Iris pigment epithelial cell (primary cell): ENCODE data around the gene EXOC3L1.

ENCODE experiments used
- DNase-seq: peaks from one replicate; pipeline ENCODE4 v3.0.0-alpha.2; 2011; ENCODE audit warnings: low read depth

EXOC3L1 gene

DNA sequence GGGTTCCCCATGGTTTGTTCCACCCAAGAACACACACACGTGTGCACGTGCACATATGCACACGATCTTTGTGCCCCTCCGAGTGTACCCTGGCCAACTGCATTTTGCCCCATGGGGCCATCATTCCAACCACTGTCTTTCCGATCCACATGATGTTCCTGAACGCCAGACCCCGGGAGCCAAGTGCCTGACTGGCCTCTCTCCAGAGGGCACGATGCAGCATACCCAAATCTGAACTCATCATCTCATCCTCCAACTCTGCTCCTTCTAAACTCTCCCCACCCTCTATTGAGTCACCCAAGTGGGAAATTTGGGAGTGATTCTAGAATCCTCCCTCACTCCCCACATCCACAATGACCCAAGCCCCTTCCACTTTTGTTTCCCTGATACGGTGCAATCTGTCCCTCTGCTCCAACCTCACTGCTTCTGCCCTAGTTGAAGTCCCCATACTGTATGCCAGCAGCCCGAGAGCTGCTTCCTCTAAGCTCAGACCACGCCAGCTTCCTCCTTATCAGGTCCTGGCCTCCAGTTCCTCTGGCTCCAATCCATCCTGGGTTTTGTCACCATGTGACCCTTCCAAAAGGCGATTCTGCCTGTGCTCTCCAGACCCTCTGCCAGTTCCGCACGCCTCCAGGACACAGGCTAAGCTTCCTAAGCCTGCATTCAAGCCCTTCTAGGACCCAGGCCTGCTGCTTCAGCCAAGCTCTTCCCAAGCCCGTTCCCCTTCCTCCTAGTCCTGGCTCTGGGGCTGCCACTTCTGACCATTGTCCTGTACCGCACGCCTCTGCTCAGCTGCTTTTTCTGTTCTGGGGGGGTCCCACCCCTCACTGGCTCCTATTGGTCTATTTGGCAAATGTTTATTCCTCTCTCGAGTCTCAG is 26.9 kb upstream of the EXOC3L1 start:
- DNase-seq = no peak

DNA sequence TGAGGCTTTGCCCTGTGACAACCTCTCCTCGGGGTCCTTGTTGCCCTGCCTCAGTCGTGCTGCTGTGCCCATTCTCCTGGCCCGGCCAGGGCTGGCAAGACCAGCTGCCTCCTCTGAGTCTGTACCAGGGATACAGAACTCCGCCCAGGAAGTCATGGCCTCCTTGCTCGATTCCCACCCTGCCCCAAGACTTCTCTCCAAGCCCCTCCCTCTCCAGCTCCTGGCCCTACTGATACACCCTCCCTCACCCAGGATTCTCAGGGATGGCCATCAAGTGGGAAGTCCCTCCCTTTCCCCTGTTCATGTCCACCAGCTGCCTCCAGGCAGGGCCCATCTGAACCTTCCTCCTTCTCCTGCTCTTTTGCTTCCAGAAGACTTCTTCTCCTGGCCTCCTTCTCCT is 25.8 kb upstream of the EXOC3L1 start:
- DNase-seq = no peak

DNA sequence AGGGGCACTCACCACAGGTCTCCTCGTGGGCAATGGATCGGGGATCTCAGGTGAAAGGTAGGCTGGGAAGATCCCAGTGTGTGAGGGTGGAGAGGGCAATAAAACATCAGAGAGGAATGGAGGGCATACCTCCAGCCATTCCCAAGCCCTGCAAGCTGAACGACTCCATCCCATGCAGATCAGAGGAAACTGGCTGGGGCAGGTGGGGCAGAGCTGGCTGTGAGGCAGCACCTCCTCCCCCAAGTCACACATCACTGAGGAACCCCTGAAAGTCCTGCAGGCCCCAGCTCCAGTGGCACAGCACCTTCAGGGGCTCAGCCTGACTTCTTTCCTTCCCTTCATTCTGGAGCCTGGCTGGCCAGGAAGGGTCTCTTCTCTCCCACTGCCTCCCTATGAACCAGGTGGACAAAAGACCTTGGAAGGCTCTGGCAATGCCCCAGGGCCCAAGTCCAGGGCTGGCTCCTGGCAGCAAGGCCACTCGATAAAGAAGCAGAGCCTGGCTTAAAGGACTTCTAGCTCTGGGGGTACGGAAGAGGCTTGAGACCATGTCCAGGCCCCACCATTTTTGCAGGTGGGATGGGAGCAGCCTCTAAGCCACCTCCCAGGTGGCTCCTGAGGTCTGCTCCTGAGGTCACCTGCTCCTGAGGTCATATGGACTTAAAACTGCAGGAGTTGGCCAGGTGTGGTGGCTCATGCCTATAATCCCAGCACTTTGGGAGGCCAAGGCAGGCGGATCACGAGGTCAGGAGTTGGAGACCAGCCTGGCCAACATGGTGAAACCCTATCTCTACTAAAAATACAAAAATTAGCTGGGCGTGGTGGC is 23.5 kb upstream of the EXOC3L1 start:
- no peak for DNase-seq

DNA sequence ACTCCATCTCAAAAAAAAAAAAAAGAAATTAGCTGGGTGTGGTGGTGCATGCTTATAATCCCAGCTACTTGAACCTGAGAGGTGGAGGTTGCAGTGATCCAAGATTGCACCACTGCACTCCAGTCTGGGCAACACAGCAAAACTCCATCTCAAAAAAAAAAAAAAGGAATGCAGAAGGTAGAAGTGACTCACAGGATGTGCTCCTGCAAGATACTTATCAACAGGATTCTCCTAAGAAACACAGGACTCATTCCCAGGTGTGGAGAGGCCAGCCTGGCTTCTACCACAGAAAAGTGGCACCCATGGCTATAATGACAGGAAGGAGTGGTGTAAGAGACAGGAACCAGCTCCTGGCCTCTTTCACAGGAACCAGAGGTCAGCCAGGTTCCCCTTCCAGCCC is 22.8 kb upstream of the EXOC3L1 start:
- no peak for DNase-seq

DNA sequence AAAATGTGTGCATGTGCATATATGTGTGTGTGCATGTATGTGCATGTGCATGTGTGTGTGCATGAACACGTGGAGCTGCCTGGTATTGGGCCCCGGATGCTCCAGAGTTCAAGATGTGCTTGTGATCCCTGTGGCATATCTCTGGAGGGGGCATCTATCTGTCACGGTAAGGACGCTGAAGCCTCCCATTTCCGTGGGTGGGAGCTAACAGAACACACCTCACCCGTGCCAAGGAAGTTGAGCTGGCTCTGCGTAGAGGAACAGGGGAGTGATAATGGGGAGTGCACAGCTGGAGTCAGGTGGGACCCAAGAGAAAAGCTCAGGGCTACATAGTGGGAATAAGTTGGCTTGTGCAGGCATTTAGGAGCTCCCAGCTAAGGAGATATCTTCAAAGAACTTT is 21.7 kb upstream of the EXOC3L1 start:
- DNase-seq = no peak

DNA sequence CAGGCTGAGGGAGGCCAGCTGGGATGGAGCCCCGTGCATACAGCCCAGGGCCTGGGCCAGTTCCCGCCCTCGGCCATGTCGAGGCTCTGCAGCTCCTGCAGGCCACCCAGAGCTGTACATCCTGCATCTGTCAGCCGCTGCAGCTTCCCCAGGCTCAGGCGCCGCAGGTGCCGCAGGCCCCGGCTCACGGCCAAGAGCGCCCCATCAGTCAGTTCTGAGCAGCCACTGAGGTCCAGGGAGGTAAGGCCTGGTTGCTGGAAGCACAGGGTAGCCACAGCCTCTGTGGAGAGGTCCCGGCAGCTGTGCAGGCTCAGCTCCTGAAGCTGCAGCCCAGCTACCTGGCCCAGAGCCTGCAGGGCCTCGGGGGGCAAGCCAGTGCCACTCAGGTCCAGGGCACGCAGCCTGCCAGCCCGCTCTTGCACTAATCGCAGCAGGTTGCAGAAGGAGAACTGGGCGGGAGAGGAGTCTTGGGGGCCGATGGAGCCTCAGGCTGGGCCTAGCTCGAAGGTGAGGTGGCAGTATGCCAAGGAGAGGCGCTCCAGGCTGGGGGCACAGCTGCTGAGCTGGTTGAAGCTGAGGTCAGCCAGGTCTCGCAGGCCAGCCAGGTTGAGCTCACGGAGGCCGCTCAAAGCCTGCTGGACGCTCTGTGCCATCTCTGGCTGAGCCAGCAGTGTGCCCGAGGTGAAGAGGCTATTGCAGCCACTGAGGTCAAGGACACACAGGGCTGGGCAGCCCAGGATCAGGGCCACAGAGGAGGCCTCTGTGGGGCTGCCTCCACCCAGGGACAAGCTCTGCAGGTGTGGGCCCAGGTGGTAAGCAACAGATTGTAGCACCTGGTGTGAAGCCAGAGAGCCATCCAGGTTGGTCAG is 20.4 kb upstream of the EXOC3L1 start:
- no peak for DNase-seq

DNA sequence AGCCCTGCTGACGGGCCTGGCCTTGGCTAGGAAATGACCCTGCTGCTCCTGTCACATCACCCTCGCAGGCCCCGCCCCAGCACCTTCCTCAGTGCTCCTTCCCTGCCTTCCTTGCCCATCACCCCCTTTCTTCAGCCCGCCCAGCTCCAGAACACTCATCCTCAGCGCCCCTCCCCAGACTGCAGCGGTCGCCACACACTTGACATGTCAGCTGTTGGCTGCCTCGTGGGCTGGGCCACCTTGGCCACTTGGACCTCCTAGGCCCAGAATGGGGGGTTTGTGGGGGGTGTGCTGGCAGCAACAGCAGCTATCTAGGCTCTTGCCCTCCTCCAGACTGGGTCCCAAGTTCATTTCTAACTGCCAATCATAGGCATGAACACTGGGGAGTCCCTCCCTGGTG is 19.6 kb upstream of the EXOC3L1 start:
- DNase-seq = no peak

DNA sequence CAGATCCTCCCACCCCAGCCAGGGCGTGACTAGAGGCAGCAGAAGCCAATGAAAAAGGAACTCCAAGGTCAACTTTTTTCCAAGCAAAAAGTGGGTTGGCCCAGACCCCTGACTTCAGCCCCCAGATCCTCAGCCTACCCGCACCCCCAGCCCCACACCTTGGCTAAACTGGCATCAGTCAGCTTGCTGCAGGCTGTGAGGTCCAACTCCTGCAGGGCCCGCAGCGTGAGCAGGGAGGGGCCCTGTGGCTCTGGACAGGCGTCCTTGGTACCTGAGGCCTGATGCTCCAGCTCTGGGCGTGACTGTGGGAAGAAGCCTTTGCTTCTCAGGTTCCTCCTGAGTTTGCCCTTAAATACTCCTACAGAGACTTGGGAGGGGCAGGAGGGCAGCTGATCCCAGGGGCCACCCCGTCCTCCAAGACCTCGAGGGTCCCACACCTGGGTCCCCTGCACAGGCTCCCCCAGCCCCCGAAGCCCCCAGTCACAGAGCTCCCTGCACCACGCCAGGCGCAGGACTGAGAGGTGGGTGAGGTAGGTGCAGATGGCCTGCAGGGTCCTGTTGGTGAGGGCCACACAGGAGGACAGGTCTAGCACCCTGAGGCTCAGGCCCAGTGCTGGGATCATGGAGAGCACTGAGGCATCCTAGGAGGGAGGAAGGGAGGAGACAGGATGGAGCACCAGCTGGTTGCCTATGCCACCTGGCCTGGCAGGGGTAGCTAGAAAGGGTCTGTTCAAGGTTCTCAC is 18.4 kb upstream of the EXOC3L1 start:
- DNase-seq = no peak

DNA sequence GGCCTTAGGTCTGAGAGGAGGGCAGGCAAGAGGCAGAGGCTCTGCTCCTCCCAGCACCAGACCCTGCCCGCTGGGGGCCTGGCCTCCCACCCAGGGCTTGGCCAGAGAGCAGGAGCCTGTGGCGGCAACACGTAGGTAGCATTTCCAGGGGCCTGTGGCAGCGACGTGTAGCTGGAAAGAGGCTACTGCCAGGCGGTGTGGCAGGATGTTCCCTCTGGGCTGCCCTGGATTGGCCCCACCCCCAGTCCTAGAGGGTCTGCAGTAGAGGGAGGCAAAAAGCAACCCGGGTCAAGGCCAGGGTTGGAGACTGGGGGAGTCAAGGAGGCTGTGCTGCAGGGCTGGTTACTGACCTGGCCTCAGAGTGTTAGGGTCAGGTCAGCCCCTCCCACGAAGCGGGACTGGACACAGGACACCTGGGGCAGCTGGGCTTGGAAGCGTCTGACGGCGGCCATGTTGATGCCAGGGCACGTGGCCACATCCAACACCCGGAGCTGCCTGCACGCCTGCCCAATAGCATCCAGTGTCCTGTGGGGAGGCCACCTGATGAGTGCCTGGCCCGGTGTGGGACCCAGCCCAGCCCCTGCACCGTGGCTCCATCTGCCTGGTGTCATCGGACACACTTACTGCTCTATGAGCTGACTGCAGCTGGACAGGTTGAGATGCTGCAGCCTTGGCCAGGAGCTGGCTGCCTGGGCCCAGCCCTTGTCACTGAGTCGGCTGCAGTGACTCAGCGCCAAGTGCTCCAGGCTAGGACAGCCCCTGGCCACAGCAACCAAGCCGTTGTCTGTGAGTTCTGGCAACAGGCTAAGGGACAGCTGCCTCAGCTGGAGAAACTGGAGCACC is 17.5 kb upstream of the EXOC3L1 start:
- DNase-seq = peak; percentile 19

DNA sequence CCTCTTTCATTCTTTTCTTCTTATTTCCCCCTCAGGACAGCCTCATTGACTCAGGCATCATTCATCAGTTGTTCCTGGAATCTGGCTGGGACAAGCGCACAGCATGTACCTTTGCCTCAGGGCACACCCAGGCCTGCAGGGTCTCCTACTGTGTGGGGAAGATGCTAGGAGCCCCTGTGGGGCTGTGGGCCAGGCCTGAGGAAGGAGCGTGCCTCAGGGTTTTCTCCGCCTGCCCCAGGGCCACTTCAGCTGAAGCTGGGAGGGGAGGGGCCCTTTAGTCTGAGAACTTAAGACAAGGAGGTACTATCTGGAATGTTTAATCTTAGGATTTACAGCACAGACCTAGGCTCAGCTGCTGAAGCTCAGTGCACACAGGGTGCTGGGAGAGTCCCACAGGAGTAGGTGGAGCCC is 16.9 kb upstream of the EXOC3L1 start:
- no peak for DNase-seq

DNA sequence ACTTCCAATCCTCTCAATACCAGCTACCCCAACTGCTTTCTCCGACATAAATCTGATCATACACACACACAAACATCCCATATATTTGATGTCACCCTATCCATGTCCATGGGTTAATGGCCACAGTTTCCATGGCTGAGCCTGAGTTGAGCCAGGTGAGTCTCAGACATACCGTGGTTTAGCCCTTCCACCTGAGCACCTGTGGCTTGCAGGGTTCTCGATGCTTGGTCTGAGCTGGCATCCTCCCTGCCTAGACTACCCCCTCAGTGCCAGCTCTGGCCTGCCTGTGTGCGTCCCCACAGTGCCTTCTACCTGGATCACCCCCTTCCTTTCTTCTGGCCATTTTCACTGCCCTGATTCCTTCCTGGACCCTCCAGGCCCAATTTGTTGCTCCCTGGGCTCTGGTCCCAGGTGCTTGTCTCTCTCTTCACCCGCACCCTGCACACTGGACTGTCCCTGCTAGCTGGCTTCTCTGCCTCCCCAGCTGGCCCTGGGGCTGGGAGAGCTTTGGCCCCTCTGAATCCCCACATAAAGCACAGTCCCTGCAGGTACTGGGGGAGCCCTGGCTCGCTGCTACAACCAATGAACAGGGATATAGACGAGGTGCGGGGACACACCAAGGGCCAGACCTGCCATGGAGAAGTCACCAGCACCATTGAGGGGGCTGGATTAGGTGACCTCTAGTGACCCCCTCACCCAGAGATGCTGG is 16.3 kb upstream of the EXOC3L1 start:
- DNase-seq = no peak

DNA sequence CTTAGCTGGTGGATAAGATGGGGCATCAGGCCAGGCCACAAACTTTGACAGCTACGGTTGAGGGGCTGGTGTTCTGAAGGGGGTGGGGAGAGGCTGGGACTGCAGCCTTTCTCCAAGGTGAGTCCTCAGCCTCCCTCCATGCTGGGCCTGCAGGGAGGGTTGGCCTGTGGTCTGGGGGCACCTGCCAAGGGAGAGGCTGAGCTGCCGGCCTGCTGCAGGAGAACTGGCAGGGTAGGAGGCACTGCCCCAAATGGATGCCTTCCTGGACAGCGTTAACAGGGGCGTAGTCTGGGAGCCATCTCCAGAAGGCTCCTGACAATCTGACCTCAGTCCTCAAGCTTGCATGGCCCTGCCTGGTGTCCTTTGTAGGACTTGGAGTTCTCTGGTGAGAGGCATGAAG is 14.1 kb upstream of the EXOC3L1 start:
- no peak for DNase-seq

DNA sequence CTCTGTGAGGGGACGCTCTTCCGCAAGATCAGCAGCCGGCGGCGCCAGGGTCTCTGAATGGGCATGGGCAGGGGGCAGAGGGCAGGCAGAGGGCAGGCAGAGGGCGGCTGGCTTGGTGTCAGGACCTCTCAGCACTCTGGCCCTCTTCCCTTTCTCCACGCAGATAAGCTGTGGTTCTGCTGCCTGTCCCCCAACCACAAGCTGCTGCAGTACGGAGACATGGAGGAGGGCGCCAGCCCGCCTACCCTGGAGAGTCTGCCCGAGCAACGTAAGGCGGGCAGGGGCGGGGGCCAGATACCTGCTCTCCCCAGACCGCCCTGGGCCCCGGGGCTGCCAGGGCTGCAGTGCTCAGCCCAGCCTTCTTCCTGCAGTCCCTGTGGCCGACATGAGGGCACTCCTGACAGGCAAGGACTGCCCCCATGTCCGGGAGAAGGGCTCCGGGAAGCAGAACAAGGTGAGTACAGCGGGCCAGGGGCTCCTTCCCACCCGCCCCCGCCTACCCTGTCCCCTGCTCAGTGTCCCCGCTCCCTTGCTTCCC is 13.1 kb upstream of the EXOC3L1 start:
- no peak for DNase-seq

DNA sequence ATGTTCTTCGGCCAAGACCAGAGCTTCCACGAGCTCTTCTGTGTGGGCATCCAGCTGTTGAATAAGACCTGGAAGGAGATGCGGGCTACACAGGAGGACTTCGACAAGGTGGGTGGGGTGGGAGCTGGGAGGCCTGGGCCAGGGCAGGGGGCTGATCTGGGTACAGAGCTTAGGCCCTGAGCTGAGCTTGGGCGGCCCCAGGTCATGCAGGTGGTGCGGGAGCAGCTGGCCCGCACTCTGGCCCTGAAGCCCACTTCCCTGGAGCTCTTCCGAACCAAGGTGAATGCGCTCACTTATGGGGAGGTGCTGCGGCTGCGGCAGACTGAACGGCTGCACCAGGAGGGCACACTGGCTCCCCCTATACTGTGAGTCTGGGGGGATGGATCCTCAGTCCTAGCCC is 12.5 kb upstream of the EXOC3L1 start:
- no peak for DNase-seq

DNA sequence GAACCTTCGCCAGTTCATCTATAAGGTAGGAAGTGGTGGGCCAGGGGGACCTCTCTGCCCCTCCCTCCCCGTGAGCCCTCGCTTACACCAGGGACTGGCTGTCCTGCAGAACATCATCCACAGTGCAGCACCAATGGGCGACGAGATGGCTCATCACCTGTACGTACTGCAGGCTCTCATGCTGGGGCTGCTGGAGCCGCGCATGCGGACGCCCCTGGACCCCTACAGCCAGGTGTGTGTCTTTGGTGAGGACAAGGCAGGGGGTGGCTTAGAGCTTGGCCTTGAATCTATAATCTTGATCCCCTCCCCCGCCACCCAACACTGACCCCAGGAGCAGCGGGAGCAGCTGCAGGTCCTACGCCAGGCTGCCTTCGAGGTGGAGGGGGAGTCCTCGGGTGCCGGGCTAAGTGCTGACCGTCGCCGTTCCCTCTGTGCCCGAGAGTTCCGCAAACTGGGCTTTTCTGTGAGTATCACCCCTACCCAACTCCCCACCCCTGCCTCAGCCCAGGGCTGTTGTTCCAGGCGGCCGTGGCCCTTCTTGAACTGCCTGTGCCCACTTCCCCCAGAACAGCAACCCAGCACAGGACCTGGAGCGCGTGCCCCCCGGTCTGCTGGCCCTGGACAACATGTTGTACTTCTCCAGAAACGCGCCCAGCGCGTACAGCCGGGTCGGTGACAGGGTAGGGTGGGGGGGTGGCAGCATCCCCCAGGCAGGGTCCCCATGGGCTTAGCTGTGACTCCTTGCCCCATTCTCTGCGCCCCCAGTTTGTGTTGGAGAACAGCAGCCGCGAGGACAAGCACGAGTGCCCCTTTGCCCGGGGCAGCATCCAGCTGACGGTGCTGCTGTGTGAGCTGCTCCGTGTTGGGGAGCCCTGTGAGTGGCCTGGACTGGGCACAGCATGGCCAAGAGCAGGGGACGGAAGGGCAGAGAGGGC is 11.7 kb upstream of the EXOC3L1 start:
- no peak for DNase-seq

DNA sequence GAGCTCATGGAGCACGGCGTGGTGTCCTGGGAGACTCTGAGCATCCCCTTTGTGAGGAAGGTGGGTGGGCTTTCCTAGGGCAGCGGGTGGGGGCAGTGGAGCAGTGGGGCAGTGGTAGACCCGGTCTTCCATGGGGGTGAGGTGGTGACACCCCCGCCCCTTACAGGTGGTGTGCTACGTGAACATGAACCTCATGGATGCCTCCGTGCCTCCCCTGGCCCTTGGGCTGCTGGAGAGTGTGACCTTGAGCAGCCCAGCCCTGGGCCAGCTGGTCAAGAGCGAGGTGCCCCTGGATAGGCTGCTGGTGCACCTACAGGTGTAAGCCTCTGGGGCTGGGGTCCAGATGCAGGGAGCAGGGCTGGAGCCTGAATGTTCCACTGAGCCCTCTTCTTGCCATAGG is 10.6 kb upstream of the EXOC3L1 start:
- no peak for DNase-seq

DNA sequence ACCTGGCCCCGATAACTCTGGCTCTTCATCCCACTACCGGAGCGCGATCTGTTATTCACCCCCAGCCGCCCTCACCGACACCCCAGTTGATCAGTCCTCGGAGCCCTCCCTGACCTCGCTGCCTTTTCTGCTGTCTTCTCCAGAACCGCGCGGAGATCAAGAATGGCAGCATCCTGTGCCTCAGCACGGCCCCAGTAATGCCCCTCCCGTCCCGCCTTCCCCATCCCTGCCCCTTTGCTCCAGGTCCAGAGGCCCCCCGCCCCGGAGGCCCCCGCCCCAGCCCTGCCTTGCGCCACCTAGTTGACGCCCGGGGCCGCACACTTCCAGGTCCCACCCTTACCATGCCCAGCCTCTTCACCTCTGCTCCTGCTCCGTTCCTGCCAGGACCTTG is 9.9 kb upstream of the EXOC3L1 start:
- DNase-seq = no peak

DNA sequence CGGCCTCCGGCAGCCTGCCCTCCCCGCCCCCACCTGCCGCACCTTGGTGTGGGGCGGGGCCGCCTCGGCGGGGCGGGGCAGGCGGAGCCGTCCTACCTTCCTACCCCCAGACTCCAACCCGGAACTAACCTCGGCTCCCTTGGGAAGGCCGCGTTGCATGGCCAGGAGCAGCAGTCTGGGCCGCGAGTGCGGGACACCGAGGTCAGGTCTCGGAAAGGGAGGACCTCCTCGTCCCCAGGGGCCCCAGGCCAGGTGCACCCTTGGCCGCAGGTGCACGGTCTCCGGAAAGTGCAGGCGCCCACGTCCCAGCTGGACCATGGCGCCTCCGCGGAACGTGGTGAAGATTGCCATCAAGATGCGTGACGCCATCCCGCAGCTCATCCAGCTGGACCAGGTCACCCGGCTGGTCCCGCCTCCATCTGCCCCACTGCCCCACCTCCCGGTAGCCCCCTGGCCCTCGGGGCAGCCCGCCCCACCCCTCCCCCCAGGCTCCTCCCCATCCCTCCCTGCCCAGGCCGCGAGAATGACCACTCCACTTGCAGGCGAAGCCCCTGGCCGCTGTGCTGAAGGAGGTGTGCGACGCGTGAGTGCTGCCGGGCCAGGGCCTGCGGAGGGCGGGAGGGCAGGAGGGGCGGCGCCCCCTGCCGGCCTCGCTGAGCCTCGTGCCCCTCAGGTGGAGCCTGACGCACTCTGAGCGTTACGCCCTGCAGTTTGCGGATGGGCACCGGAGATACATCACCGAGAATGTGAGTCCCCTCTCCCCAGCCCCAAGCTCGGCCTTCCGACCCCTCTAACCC is 9.3 kb upstream of the EXOC3L1 start, which contains the start of gene ELMO3:
Gene ELMO3 (plus strand): TSS at position 121 of the 797 bp plus-strand sequence. CDS start 196 bp downstream, at position 317.
- DNase-seq = no peak
